GM23338 (cell line): ENCODE results near the gene LMBRD1. TPM values are rescaled to one million over a fixed set of nuclear protein-coding genes. Genes with fewer than 3 reads are reported as not detected.

ENCODE experiments used
- ATAC-seq: fragments of 200-7000 bp; cut with Tn5 transposase; 3 replicates; pipeline ENCODE4 v1.9.1; 2020
- DNase-seq: peaks from one replicate; pipeline ENCODE4 v3.0.0-alpha.2; 2015; ENCODE audit warnings: low spot score
- H2AFZ ChIP-seq: fragments of 200-600 bp; sonication (generic); 2 replicates; pipeline ENCODE4 v1.8.0; 2016; ENCODE audit warnings: antibody characterized with exemption, mild to moderate bottlenecking, moderate library complexity
- H3F3A ChIP-seq: fragments of 200-600 bp; sonication (generic); replicated peaks from 2 replicates; pipeline ENCODE4 v1.8.0; 2017; ENCODE audit warnings: antibody characterized with exemption, mixed run types, low read depth
- H3K27ac ChIP-seq: fragments of 200-600 bp; sonication (generic); 2 replicates; pipeline ENCODE4 v1.6.1; 2016; ENCODE audit warnings: low read depth
- H3K27me3 ChIP-seq: fragments of 200-600 bp; sonication (generic); 2 replicates; pipeline ENCODE4 v1.8.0; 2016; ENCODE audit warnings: mild to moderate bottlenecking, mixed run types, moderate library complexity; ENCODE audit not compliant: insufficient read depth
- H3K36me3 ChIP-seq: fragments of 200-600 bp; sonication (generic); 2 replicates; pipeline ENCODE4 v1.8.0; 2016; ENCODE audit warnings: mild to moderate bottlenecking; ENCODE audit not compliant: insufficient read depth
- H3K4me1 ChIP-seq: fragments of 200-600 bp; sonication (generic); 2 replicates; pipeline ENCODE4 v1.8.0; 2016; ENCODE audit warnings: mild to moderate bottlenecking, moderate library complexity; ENCODE audit not compliant: insufficient read depth
- H3K4me2 ChIP-seq: fragments of 200-600 bp; sonication (generic); 2 replicates; pipeline ENCODE4 v1.7.1; 2017; ENCODE audit warnings: mixed run types
- H3K4me3 ChIP-seq: fragments of 200-600 bp; sonication (generic); 2 replicates; pipeline ENCODE4 v1.6.1; 2016; ENCODE audit warnings: mixed run types
- H3K79me2 ChIP-seq: fragments of 200-600 bp; sonication (generic); replicated peaks from 2 replicates; pipeline ENCODE4 v1.8.0; 2017; ENCODE audit warnings: mild to moderate bottlenecking; ENCODE audit not compliant: insufficient read depth
- H3K9me2 ChIP-seq: fragments of 200-600 bp; sonication (generic); 2 replicates; pipeline ENCODE4 v1.8.0; 2017; ENCODE audit not compliant: insufficient read depth
- H4K20me1 ChIP-seq: fragments of 200-600 bp; sonication (generic); replicated peaks from 2 replicates; pipeline ENCODE4 v1.8.0; 2017; ENCODE audit warnings: mild to moderate bottlenecking; ENCODE audit not compliant: insufficient read depth
- H3K27ac Mint-ChIP-seq: 2 replicates; pipeline ENCODE4 v1.8.0; 2020; ENCODE audit warnings: inconsistent platforms, mild to moderate bottlenecking, moderate library complexity, mixed read lengths
- H3K27me3 Mint-ChIP-seq: 3 replicates; pipeline ENCODE4 v1.8.0; 2022; ENCODE audit warnings: low read depth, mild to moderate bottlenecking, moderate library complexity, mixed read lengths, inconsistent platforms; ENCODE audit not compliant: insufficient read depth, poor library complexity
- H3K36me3 Mint-ChIP-seq: 3 replicates; pipeline ENCODE4 v1.8.0; 2021; ENCODE audit warnings: low read depth, mild to moderate bottlenecking, inconsistent platforms, moderate library complexity, mixed read lengths
- H3K4me1 Mint-ChIP-seq: 3 replicates; pipeline ENCODE4 v1.8.0; 2020; ENCODE audit warnings: mild to moderate bottlenecking, inconsistent platforms, mixed read lengths
- H3K4me3 Mint-ChIP-seq: 3 replicates; pipeline ENCODE4 v1.8.0; 2021; ENCODE audit warnings: moderate library complexity, mild to moderate bottlenecking, inconsistent platforms, mixed read lengths
- H3K9me3 Mint-ChIP-seq: 3 replicates; pipeline ENCODE4 v1.8.0; 2020; ENCODE audit warnings: moderate library complexity, mild to moderate bottlenecking, inconsistent platforms, mixed read lengths
- EZH2 ChIP-seq: fragments of 200-600 bp; sonication (generic); IDR thresholded peaks from one replicate; pipeline ENCODE4 v1.8.0; 2017; ENCODE audit warnings: antibody characterized with exemption, mild to moderate bottlenecking, low read depth; ENCODE audit not compliant: unreplicated experiment
- POLR2AphosphoS5 ChIP-seq: IDR thresholded peaks from 2 replicates; pipeline ENCODE4 v1.6.1; 2016; ENCODE audit warnings: antibody characterized with exemption, low read depth
- STAT1 ChIP-seq: IDR thresholded peaks from one replicate; pipeline ENCODE4 v1.6.1; 2016; ENCODE audit warnings: antibody characterized with exemption; ENCODE audit not compliant: unreplicated experiment
- ZNF462 ChIP-seq: fragments of 250-450 bp; sonication (Bioruptor Pico); IDR thresholded peaks from 2 replicates; pipeline ENCODE4 v1.5.0; 2020; ENCODE audit warnings: mild to moderate bottlenecking, moderate library complexity
- polyA plus RNA-seq: library from polyadenylated mRNA; unstranded; fragments of >200 nt; fragmentation: Nextera tagmentation; extraction: Ambion mirVana; gene quantifications from 2 replicates; pipeline ENCODE4 v1.2.1, GENCODE V29; 2016
- total RNA-seq: library from RNA; depleted of rRNA; stranded (reverse); fragments of >200 nt; shearing (Covaris generic); gene quantifications from 2 replicates; pipeline ENCODE4 v1.2.3, GENCODE V29; 2014
- TF ChIP-seq, protein P1 (sequence below), 2 experiments: fragments of 200-600 bp in 1 of 2; sonication (generic) in 1 of 2; conservative IDR thresholded peaks; 2 replicates each; pipeline versions ENCODE4 v1.5.1 to v1.6.1; 2016 to 2017; ENCODE audit warnings: antibody characterized with exemption in 2 of 2, low read depth in 2 of 2, mild to moderate bottlenecking in 2 of 2, moderate library complexity in 1 of 2

LMBRD1 gene
- total and polyA plus RNA-seq, 2 experiments from 2014 or later = 20.3 to 21.0 TPM

DNA sequence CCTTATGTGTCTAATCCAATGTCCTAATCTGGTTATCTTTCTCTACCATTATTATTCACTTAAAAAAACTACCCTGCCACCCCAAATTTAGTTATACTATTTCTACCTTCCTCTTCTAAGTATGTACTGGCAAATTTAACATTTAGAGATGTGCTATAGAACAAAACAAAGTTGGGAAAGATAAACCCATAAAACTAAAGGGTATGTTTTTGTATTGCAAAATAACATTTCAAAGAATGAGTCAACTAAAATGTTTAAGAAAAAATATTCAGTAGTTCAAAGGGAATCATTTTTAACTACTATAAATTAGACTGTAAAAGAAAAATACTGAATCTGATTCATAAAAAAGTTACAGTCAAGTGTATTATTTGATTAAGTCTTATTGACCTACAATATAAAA is 103.0 kb downstream of the LMBRD1 start:
- H3K4me3 Mint-ChIP-seq = no peak overlapping the region
- Histone ChIP-seq H3K4me1 (no peaks in the 10 kb centered on the region), H3K9me2 (no peaks in the 10 kb centered on the region), H3K36me3 (no peaks in the 10 kb centered on the region), H3K79me2 (no peaks in the 10 kb centered on the region), H3K4me2 (no peak overlapping the region), H3K27me3 (no peaks in the 10 kb centered on the region), H3K27ac (no peak overlapping the region), H3K4me3 (no peak overlapping the region), H3F3A (no peaks in the 10 kb centered on the region), H4K20me1 (no peaks in the 10 kb centered on the region), H2AFZ (no peak overlapping the region)
- no peaks in the 10 kb centered on the region for H3K9me3 Mint-ChIP-seq
- ATAC-seq (no peak), DNase-seq (no peak)
- no peaks in the 10 kb centered on the region for H3K36me3 Mint-ChIP-seq
- TF ChIP-seq POLR2AphosphoS5 (no peak), ZNF462 (CRISPR knock-in tag) (no peak)
- no peaks in the 10 kb centered on the region for H3K27me3 Mint-ChIP-seq
- H3K27ac Mint-ChIP-seq = no peak overlapping the region
- H3K4me1 Mint-ChIP-seq = no peaks in the 10 kb centered on the region

GRCh38 chr6:69690986-69691385 is 105.8 kb downstream of the LMBRD1 start:
- no peaks in the 10 kb centered on the region for H3K4me1 Mint-ChIP-seq
- H3K27ac Mint-ChIP-seq = no peak overlapping the region
- no peak overlapping the region for H3K4me2 ChIP-seq
- no peaks in the 10 kb centered on the region for H3K27me3 ChIP-seq
- H3K79me2 ChIP-seq = no peaks in the 10 kb centered on the region
- H4K20me1 ChIP-seq = no peaks in the 10 kb centered on the region
- H3K4me1 ChIP-seq = no peaks in the 10 kb centered on the region
- H3K4me3 Mint-ChIP-seq = no peak overlapping the region
- H3K36me3 Mint-ChIP-seq = no peaks in the 10 kb centered on the region
- H3K27ac ChIP-seq = no peak overlapping the region
- H3K36me3 ChIP-seq = no peaks in the 10 kb centered on the region
- ATAC-seq = no peak
- no peaks in the 10 kb centered on the region for H3K9me2 ChIP-seq
- H3K9me3 Mint-ChIP-seq = no peaks in the 10 kb centered on the region
- H2AFZ ChIP-seq = no peak overlapping the region
- no peak overlapping the region for H3K4me3 ChIP-seq
- no peak for DNase-seq
- no peaks in the 10 kb centered on the region for H3K27me3 Mint-ChIP-seq
- no peaks in the 10 kb centered on the region for H3F3A ChIP-seq
- TF ChIP-seq STAT1 (no peak), EZH2 (no peak), ZNF462 (CRISPR knock-in tag) (no peak)
- TF ChIP-seq, protein P1, sequence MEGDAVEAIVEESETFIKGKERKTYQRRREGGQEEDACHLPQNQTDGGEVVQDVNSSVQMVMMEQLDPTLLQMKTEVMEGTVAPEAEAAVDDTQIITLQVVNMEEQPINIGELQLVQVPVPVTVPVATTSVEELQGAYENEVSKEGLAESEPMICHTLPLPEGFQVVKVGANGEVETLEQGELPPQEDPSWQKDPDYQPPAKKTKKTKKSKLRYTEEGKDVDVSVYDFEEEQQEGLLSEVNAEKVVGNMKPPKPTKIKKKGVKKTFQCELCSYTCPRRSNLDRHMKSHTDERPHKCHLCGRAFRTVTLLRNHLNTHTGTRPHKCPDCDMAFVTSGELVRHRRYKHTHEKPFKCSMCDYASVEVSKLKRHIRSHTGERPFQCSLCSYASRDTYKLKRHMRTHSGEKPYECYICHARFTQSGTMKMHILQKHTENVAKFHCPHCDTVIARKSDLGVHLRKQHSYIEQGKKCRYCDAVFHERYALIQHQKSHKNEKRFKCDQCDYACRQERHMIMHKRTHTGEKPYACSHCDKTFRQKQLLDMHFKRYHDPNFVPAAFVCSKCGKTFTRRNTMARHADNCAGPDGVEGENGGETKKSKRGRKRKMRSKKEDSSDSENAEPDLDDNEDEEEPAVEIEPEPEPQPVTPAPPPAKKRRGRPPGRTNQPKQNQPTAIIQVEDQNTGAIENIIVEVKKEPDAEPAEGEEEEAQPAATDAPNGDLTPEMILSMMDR (conservative IDR thresholded peaks at IDR 0.05; ENCODE audit: low read depth in 2 of 2) = no peak
